Activated T-cell treated with anti-CD3 and anti-CD28 coated beads, Interleukin-2, amount 50 U/mL, for 72 hours (primary cell): Measurements from ENCODE around the gene KIAA1328. TPM values are rescaled to one million over a fixed set of nuclear protein-coding genes. Genes with fewer than 3 reads are reported as not detected.
"Not testable (repeated sequence)": the region's sequence is repeated elsewhere in the genome, so short reads cannot be mapped to it uniquely, and the experiment has no call there.

Experiments
- ATAC-seq, 2 donors: fragments of 150-1000 bp; cut with Tn5 transposase; replicated peaks in 1 of 2; 2 replicates each; pipeline ENCODE4 v1.10.0; 2021; ENCODE audit warnings: moderate library complexity in 2 of 2, mild to moderate bottlenecking in 1 of 2
- DNase-seq, 2 donors: peaks; one replicate each; pipeline ENCODE4 v3.0.0; 2021 to 2022; ENCODE audit warnings: mixed read lengths in 1 of 2
- H3K27ac Mint-ChIP-seq: one replicate; pipeline ENCODE4 v1.8.0; 2022; ENCODE audit warnings: mild to moderate bottlenecking, moderate library complexity, mixed read lengths
- H3K27me3 Mint-ChIP-seq: one replicate; pipeline ENCODE4 v1.8.0; 2022; ENCODE audit warnings: low read depth, mixed read lengths
- H3K36me3 Mint-ChIP-seq, 2 donors: one replicate each; pipeline ENCODE4 v1.8.0; 2022; ENCODE audit warnings: mixed read lengths in 2 of 2, mild to moderate bottlenecking in 1 of 2; ENCODE audit not compliant: insufficient read depth in 2 of 2
- H3K4me1 Mint-ChIP-seq: one replicate; pipeline ENCODE4 v1.8.0; 2022; ENCODE audit warnings: low read depth, mixed read lengths
- H3K4me3 Mint-ChIP-seq, 2 donors: one replicate each; pipeline ENCODE4 v1.8.0; 2022; ENCODE audit warnings: mild to moderate bottlenecking in 2 of 2, mixed read lengths in 2 of 2, moderate library complexity in 2 of 2
- H3K9me3 Mint-ChIP-seq, 2 donors: one replicate each; pipeline ENCODE4 v1.8.0; 2022; ENCODE audit warnings: mixed read lengths in 2 of 2
- total RNA-seq, 2 donors: library from RNA; stranded (reverse); gene quantifications; one replicate each; pipeline ENCODE4 v1.2.3, GENCODE V29; 2022

KIAA1328 gene
- total RNA-seq, 2 donors from 2014 or later, result 7.8 to 9.4 TPM

DNA sequence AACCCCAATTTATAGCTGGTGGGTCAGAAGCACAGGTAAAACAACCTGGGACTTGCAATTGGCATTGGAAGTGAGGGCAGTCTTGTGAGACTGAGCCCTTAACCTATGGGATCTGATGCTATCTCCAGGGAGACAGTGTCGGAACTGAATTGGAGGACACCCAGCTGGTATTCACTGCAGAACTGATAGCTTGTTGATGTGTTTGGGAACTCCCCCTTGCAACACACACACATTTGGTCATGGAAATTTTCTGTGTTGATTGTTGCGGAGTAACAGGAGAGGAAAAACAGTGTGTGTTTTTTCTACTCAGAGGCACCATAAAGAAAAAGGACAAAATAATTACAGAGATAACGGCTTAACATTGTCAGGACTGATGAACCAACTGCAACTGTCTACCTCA, 16.2 kb upstream of the KIAA1328 start:
- Mint-ChIP-seq H3K27me3 (no peaks in the 10 kb centered on the region), H3K4me3 (no peak overlapping the region), H3K4me1 (no peaks in the 10 kb centered on the region), H3K27ac (peak overlapping the region; percentile 93), H3K36me3 (peaks cover 3 to 5% of the 10 kb centered on the region in 2 donors), H3K9me3 (no peaks in the 10 kb centered on the region)
- no peak for ATAC-seq
- no peak for DNase-seq

- no peak for DNase-seq
- peak in 1 of 2 donors; percentile 65 for ATAC-seq
- Mint-ChIP-seq H3K27me3 (no peaks in the 10 kb centered on the region), H3K4me3 (peak overlapping the region in 1 of 2 donors; percentile 59), H3K36me3 (peaks cover 5% of the 10 kb centered on the region in 2 donors), H3K9me3 (no peaks in the 10 kb centered on the region), H3K4me1 (no peaks in the 10 kb centered on the region), H3K27ac (peak overlapping the region; percentile 93)
Measured at GRCh38 chr18:36813101-36813775, 15.7 kb upstream of the KIAA1328 start.

GRCh38 chr18:36813824-36814223, 15.1 kb upstream of the KIAA1328 start:
- H3K9me3 Mint-ChIP-seq, result no peaks in the 10 kb centered on the region
- H3K27ac Mint-ChIP-seq, result peak overlapping the region; percentile 93
- H3K4me1 Mint-ChIP-seq, result no peaks in the 10 kb centered on the region

DNA sequence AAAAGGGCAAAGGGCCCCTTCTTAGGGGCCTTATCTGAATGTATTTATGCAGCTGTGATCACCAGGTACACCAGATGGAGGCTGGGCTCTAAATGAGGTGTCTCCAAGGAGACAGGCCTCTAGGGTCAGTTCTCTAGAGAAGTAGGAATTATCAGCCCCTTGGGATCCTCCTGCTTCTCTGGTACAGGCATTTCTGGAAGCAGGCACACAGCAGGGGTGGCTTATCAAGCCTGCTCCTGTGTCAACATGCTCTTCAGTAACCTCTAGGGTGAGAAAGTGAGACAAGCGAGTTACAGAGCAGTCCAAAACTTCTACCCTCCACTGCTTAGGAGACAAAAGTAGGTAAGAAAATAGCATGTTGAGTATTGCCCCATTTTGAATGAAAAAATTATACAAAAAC, 13.9 kb upstream of the KIAA1328 start:
- ATAC-seq, result no peak
- DNase-seq, result no peak
- Mint-ChIP-seq H3K27ac (no peak overlapping the region), H3K27me3 (no peaks in the 10 kb centered on the region), H3K36me3 (peaks cover 5% of the 10 kb centered on the region in 2 donors), H3K4me1 (no peaks in the 10 kb centered on the region), H3K9me3 (no peaks in the 10 kb centered on the region), H3K4me3 (no peak overlapping the region)

More at GRCh38 chr18:36813824-36814223, 15.1 kb upstream of the KIAA1328 start:
- DNase-seq (no peak), ATAC-seq (peak in 1 of 2 donors; percentile 36)
- Mint-ChIP-seq H3K27me3 (no peaks in the 10 kb centered on the region), H3K4me3 (peak overlapping the region in 1 of 2 donors; percentile 59), H3K36me3 (peaks cover 5% of the 10 kb centered on the region in 2 donors)

DNA sequence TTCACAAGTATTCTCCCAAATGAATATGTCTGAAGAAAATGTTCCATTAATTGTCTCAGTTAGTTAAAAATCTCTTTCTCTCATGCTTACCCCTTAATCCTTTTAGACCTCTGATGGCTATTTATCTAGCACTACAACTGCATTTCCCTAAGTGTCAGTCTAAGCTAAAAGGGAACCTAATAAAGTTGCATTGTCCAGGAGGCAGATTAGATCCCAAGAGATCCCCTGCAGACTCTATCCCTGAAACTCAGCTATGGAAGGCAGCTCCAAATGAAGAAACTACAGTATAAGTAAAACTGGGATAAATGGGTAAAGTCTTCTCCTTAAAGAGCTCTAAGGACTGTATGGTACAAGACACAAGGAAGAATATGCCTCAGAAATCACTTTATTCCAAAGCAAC, 12.8 kb upstream of the KIAA1328 start:
- not testable (repeated sequence) for H3K4me3 Mint-ChIP-seq, H3K4me1 Mint-ChIP-seq, ATAC-seq, H3K9me3 Mint-ChIP-seq, H3K36me3 Mint-ChIP-seq, H3K27me3 Mint-ChIP-seq, DNase-seq
- H3K27ac Mint-ChIP-seq, result peak overlapping the region; percentile 17

DNA sequence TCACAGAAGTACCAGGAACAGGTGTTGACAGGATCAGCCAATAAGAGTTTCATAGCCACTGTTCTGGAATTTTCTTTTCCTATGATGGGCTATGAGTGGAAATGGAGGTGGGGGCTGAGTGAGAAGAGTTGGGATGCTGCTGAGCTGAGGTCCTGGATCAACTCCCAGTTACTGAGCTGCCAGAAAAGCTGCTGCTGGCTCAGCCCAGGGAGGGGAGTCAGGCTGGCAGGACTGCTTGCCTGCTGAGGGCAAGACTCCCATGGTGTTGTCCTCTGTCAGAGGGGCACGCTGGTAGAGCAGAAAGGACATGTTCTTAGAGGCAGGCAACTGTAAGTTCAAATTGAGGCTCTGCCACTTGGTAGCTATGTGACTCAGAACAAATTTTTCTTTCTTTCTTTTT, 11.9 kb upstream of the KIAA1328 start:
- peaks cover 4 to 5% of the 10 kb centered on the region in 2 donors for H3K36me3 Mint-ChIP-seq
- no peak overlapping the region for H3K4me3 Mint-ChIP-seq
- H3K27me3 Mint-ChIP-seq, result no peaks in the 10 kb centered on the region
- peak overlapping the region; percentile 82 for H3K27ac Mint-ChIP-seq
- H3K9me3 Mint-ChIP-seq, result no peaks in the 10 kb centered on the region
- DNase-seq (no peak), ATAC-seq (no peak)
- no peaks in the 10 kb centered on the region for H3K4me1 Mint-ChIP-seq

DNA sequence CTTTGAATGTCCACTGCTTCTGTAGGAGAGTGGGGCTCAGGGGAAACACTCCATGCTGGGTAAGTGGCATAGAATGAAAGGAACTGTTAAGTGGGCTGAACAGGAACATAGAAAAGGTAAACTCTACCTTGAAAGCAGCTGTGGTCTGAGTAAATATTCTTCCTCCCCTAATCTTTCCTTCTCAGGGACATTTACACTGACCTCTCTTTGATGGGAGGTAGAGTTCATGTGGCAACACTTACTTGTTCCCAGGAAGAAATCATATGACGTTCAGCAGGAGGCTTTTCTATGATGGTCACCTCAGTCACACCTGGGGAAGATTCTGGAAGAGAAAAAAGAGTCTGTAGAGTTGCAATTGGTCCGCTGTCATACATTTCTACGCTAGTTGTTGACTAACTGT, 10.3 kb upstream of the KIAA1328 start:
- DNase-seq, result no peak
- Mint-ChIP-seq H3K27me3 (no peaks in the 10 kb centered on the region), H3K4me1 (no peaks in the 10 kb centered on the region), H3K36me3 (peaks cover 4% of the 10 kb centered on the region in 2 donors), H3K4me3 (no peak overlapping the region), H3K27ac (no peak overlapping the region), H3K9me3 (no peaks in the 10 kb centered on the region)
- no peak for ATAC-seq

DNA sequence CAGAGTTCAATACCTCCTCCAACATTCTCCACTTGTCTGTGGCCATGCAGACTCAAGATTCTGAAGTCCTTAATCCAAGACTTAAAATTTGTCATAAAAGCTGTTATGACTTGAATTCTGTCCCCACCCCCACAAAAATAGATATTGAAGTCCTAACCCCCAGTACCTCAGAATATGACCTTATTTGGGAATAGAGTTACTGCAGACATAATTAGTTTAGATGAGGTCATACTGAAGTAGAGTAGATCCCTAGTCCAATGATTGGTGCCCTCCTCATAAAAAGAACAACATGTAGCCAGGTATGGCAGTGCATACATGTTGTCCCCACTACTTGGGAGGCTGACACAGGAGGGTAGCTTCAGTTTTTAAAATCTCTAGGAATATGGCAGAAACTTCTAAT, 9.3 kb upstream of the KIAA1328 start:
- Mint-ChIP-seq H3K9me3 (no peaks in the 10 kb centered on the region), H3K27me3 (no peaks in the 10 kb centered on the region), H3K4me1 (no peaks in the 10 kb centered on the region), H3K27ac (no peak overlapping the region), H3K36me3 (peaks cover 4 to 6% of the 10 kb centered on the region in 2 donors), H3K4me3 (no peak overlapping the region)
- DNase-seq (no peak), ATAC-seq (no peak)

DNA sequence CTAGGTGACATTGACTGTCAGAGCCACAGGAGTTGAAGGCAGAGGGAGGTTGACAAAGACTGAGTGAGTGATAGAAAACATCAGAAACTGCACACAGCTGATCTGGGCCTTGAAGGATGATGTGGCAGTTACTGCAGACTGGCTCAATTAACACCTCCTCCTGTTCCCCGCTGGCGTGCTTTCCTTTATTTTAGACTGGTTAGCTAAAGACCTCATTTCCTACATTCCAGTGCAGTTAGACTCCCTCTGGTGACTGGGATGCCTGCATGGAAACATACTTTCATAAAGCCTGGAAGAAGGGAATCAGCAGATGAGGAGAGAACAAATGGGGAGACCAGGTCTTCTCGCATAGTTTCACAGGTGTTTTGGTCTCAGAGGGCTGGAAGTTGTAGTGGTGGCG, 7.2 kb upstream of the KIAA1328 start:
- H3K9me3 Mint-ChIP-seq, result no peaks in the 10 kb centered on the region
- no peaks in the 10 kb centered on the region for H3K4me1 Mint-ChIP-seq
- DNase-seq (no peak), ATAC-seq (no peak)
- H3K27me3 Mint-ChIP-seq, result no peaks in the 10 kb centered on the region
- no peak overlapping the region for H3K4me3 Mint-ChIP-seq
- peaks cover 2 to 6% of the 10 kb centered on the region in 2 donors for H3K36me3 Mint-ChIP-seq
- H3K27ac Mint-ChIP-seq, result no peak overlapping the region

GRCh38 chr18:36825526-36825925, 3.4 kb upstream of the KIAA1328 start:
- H3K27me3 Mint-ChIP-seq, result no peaks in the 10 kb centered on the region

GRCh38 chr18:36826556-36826955, 2.4 kb upstream of the KIAA1328 start:
- DNase-seq, result no peak
- peaks cover 3 to 9% of the 10 kb centered on the region in 2 donors for H3K36me3 Mint-ChIP-seq
- ATAC-seq, result no peak
- no peak overlapping the region for H3K4me3 Mint-ChIP-seq
- H3K9me3 Mint-ChIP-seq, result no peaks in the 10 kb centered on the region
- H3K27ac Mint-ChIP-seq, result no peak overlapping the region
- peaks cover 33% of the 10 kb centered on the region for H3K4me1 Mint-ChIP-seq
- H3K27me3 Mint-ChIP-seq, result no peaks in the 10 kb centered on the region

More at GRCh38 chr18:36825526-36825925, 3.4 kb upstream of the KIAA1328 start:
- no peak for DNase-seq
- Mint-ChIP-seq H3K4me3 (no peak overlapping the region), H3K27ac (no peak overlapping the region), H3K4me1 (peaks cover 24% of the 10 kb centered on the region), H3K9me3 (no peaks in the 10 kb centered on the region), H3K36me3 (peaks cover 3 to 9% of the 10 kb centered on the region in 2 donors)
- no peak for ATAC-seq

DNA sequence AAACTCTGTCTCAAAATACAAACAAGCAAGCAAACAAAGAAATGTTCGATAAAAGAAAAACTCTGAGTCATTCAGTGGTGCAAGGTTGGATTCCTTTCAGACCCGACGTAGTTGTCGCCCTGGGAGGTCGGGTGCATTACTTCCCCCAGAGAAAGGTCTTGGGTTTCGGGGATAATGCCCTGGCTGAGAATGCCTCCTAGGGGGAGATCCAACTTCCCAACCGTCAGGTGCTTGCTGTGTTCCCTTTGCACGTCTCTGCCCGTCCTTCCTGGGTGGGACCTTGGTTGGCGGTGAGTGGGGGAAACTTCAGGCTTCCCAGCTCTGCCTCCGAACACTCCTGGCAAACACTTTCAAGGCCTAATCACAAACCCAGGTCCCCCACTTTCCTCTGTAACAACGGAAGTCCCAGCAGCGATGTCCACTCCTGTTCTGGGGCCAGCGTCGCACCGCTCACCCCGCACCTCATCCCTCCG, 734 bp upstream of the KIAA1328 start:
- H3K36me3 Mint-ChIP-seq, result peaks cover 3 to 9% of the 10 kb centered on the region in 2 donors
- ATAC-seq (no peak), DNase-seq (peak; percentile 19 to 21)
- H3K9me3 Mint-ChIP-seq, result no peaks in the 10 kb centered on the region
- peak overlapping the region; percentile 83 for H3K27ac Mint-ChIP-seq
- H3K4me3 Mint-ChIP-seq, result peak overlapping the region; percentile 83 to 95
- peaks cover 41% of the 10 kb centered on the region for H3K4me1 Mint-ChIP-seq
- H3K27me3 Mint-ChIP-seq, result no peaks in the 10 kb centered on the region

DNA sequence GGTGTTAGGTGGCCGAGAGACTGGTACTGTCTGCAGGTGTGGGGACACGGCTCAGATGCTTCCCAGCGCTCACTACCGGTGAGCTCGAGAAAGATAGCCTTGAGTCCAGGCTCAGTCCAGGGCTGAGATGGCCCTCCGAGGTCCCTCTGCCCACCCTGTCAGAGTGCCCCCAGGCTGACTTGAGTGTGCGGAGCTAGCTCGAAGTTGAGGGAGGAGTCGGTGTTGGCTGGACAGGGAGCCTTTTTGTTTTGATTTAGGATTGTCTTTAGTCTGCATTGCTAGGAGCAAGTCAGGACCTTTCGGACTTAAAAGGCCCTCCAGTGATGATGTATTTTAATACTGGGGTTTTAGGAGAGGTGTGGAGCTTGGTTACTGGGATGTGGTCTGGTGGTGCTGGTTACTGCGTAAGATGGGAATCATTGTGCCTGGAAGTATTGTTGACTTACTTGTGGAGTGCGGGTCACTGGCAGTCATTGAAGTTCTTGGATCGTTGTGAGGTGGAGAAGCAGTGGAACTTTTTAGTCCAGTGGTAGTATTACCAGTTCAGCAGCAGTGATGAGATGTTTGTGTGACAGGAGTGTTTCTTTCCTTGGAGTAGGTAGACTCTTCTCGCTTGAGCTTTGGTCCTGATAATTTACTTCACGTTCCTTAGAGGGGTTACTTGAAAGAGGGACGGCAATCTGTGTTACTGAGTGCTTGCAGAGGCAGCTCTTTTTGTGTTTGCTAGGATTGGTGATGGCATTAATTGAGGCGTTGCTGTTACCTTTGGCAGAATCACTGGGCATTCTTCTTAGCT, 633 bp downstream of the KIAA1328 start:
- Mint-ChIP-seq H3K9me3 (no peaks in the 10 kb centered on the region), H3K27ac (peak overlapping the region; percentile 91), H3K36me3 (peaks cover 3 to 7% of the 10 kb centered on the region in 2 donors), H3K4me1 (peaks cover 44% of the 10 kb centered on the region), H3K27me3 (no peaks in the 10 kb centered on the region), H3K4me3 (peak overlapping the region; percentile 83 to 95)
- ATAC-seq (no peak), DNase-seq (no peak)
